Chondrocyte (in vitro differentiated cells): ENCODE results near the gene UNC13C. TPM values are rescaled to one million over a fixed set of nuclear protein-coding genes. Genes with fewer than 3 reads are reported as not detected.

Experiments used
- DNase-seq: peaks from one replicate; pipeline ENCODE4 v3.0.0; 2021; ENCODE audit warnings: mixed read lengths, low spot score
- H3K27ac Mint-ChIP-seq: one replicate; pipeline ENCODE4 v1.8.0; 2021; ENCODE audit warnings: mild to moderate bottlenecking, moderate library complexity, mixed read lengths; ENCODE audit not compliant: unreplicated experiment
- H3K27me3 Mint-ChIP-seq: 2 replicates; pipeline ENCODE4 v1.8.0; 2021; ENCODE audit warnings: low read depth, mixed read lengths
- H3K36me3 Mint-ChIP-seq: 2 replicates; pipeline ENCODE4 v1.8.0; 2021; ENCODE audit warnings: low read depth, mixed read lengths
- H3K4me1 Mint-ChIP-seq: 2 replicates; pipeline ENCODE4 v1.8.0; 2021; ENCODE audit warnings: low read depth, mild to moderate bottlenecking, mixed read lengths
- H3K4me3 Mint-ChIP-seq: one replicate; pipeline ENCODE4 v1.8.0; 2021; ENCODE audit warnings: mild to moderate bottlenecking, moderate library complexity, mixed read lengths; ENCODE audit not compliant: unreplicated experiment
- H3K9me3 Mint-ChIP-seq: 2 replicates; pipeline ENCODE4 v1.8.0; 2021; ENCODE audit warnings: low read depth, mixed read lengths
- total RNA-seq: library from RNA; stranded (reverse); gene quantifications from 3 replicates; pipeline ENCODE4 v1.2.1, GENCODE V29; 2021
- TF ChIP-seq, protein P1 (sequence below): fragments of 200-600 bp; sonication (generic); IDR thresholded peaks from 2 replicates; pipeline ENCODE4 v1.5.0; 2021; ENCODE audit warnings: antibody characterized with exemption, mild to moderate bottlenecking, moderate library complexity

Gene UNC13C
- total RNA-seq, 1 donor from 2014 or later, result 0.15 TPM

DNA sequence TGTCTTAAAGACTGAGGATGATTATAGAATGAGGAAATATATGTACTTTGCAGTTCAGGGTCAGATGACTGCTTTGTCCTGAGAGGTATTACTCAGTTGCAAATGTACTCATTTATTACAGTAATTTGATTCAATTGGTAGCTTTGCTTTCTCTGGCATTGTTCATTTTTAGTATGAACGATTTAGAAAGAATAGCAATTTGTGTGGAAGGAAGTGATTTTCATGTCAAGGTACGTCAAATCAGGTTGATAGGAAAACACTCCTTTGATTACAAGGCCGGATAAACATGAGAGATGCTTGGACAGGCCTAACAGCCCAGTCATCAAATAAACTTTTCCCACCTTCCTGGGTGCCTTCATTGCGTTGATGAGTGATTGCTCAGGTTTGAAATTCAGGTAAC lies 53.8 kb downstream of the UNC13C start:
- H3K27ac Mint-ChIP-seq, result no peak overlapping the region

DNA sequence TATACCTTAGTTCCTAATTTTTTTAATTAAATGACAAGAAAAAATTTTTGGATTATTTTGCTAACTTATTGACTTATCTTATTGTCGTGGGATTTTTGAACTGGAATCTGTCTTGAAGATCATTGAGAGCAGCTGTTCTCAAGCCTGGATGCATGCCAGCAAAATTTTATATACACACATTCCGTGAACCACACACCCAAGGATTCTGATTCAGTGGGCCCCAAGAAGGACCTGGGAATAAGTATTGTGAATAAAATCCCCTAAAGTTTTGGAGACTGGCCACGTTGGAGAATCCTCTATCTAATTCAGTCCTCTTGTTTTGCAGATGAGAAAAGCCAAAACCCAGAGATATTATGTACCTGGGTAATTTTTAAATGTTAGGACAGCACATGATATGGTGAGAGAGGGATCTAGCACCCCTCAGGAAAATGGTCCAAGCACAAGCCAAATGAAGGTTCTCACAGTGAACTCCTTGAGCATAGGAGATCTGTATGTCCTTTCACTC lies 55.2 kb downstream of the UNC13C start:
- Mint-ChIP-seq H3K27me3 (no peaks in the 10 kb centered on the region), H3K27ac (no peak overlapping the region), H3K36me3 (no peaks in the 10 kb centered on the region), H3K4me1 (no peaks in the 10 kb centered on the region), H3K9me3 (peaks cover 4% of the 10 kb centered on the region), H3K4me3 (no peak overlapping the region)
- TF ChIP-seq, protein P1, sequence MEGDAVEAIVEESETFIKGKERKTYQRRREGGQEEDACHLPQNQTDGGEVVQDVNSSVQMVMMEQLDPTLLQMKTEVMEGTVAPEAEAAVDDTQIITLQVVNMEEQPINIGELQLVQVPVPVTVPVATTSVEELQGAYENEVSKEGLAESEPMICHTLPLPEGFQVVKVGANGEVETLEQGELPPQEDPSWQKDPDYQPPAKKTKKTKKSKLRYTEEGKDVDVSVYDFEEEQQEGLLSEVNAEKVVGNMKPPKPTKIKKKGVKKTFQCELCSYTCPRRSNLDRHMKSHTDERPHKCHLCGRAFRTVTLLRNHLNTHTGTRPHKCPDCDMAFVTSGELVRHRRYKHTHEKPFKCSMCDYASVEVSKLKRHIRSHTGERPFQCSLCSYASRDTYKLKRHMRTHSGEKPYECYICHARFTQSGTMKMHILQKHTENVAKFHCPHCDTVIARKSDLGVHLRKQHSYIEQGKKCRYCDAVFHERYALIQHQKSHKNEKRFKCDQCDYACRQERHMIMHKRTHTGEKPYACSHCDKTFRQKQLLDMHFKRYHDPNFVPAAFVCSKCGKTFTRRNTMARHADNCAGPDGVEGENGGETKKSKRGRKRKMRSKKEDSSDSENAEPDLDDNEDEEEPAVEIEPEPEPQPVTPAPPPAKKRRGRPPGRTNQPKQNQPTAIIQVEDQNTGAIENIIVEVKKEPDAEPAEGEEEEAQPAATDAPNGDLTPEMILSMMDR, result no peak
- no peak for DNase-seq

More for the DNA sequence above, 53.8 kb downstream of the UNC13C start:
- Mint-ChIP-seq H3K9me3 (peaks cover 4% of the 10 kb centered on the region), H3K4me1 (no peaks in the 10 kb centered on the region), H3K36me3 (no peaks in the 10 kb centered on the region), H3K4me3 (no peak overlapping the region), H3K27me3 (no peaks in the 10 kb centered on the region)
- no peak for DNase-seq
- TF ChIP-seq, protein P1, result no peak

DNA sequence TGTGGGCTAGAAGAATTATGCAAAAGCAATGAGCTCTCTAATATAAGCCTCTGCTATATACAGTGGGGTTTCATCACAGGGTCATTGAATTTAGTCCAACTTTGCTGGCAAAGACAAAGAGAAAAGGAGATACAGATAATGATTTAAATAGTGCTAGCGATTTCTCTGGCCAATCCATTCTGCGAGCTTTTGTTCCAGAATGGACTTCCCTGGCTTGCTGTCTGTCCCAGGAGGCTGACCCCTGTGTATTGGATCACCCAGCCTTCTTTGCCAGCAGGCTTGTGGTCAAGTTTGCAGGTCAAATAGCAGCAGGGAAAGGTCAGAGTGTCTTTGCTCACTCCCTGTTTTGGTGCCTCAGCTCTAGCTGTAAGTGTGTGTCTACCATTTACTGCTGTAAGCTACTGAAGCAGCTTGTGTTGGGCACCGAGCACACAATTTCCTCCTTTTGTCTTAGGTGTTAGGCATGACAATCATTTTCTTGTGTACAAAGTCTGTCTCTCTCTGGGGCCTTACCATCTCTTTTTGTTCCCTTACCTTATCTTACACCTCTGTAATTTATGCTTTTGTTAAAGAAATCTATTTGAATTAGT lies 55.7 kb downstream of the UNC13C start:
- Mint-ChIP-seq H3K9me3 (peaks cover 4% of the 10 kb centered on the region), H3K4me3 (no peak overlapping the region), H3K27ac (no peak overlapping the region), H3K27me3 (no peaks in the 10 kb centered on the region), H3K36me3 (no peaks in the 10 kb centered on the region), H3K4me1 (no peaks in the 10 kb centered on the region)
- TF ChIP-seq, protein P1, result no peak
- DNase-seq, result no peak

DNA sequence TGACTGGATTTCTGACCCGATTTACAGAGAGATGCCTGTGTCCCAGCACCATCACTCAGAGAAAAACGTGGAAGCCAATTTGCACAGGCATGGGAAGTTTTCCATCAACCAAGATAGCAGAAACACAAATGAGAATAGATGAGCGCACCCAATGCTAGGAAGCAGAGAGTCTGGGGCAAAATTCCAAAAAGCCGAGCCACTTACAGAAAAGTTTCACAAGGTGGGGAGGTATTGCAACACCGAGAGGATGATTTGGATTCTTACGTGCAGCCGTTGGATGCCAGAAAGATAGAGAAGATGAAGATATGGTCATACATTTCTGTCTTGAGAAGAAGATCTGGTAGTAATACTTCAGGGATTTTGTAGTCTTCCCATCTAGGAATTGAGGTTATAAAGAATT lies 57.4 kb downstream of the UNC13C start:
- H3K4me3 Mint-ChIP-seq, result no peak overlapping the region
- TF ChIP-seq, protein P1, result no peak
- DNase-seq, result no peak
- no peaks in the 10 kb centered on the region for H3K27me3 Mint-ChIP-seq
- no peaks in the 10 kb centered on the region for H3K4me1 Mint-ChIP-seq
- H3K27ac Mint-ChIP-seq, result no peak overlapping the region
- H3K36me3 Mint-ChIP-seq, result no peaks in the 10 kb centered on the region
- peaks cover 4% of the 10 kb centered on the region for H3K9me3 Mint-ChIP-seq

DNA sequence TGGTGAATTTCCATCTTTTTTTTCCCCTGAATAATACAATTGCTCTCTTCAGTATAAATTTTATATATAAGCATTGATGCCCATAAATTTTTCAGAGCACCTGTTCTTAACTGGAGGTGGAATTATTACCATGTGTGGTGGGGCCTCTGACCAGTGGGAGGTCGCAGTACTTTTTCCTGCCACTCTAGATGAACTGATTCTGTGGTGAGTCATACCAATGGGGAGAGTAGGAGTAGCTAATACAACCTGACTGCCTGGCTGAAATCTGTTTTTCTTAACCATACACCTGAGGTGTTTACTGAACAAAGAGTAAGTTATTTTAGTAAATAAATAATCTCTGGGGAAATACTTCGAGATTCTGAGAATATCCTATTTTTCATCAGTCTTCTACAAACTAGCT lies 67.2 kb downstream of the UNC13C start:
- Mint-ChIP-seq H3K36me3 (no peaks in the 10 kb centered on the region), H3K27ac (no peak overlapping the region), H3K4me3 (no peak overlapping the region), H3K27me3 (no peaks in the 10 kb centered on the region), H3K4me1 (no peaks in the 10 kb centered on the region), H3K9me3 (peaks cover 9% of the 10 kb centered on the region)
- TF ChIP-seq, protein P1, result no peak
- no peak for DNase-seq
